ENCODE measurements around the gene FSHR. TPM values are rescaled to one million over a fixed set of nuclear protein-coding genes. Genes with fewer than 3 reads are reported as not detected.

The FSHR gene
- total RNA-seq, 4 donors from 2014 or later, result not detected

DNA sequence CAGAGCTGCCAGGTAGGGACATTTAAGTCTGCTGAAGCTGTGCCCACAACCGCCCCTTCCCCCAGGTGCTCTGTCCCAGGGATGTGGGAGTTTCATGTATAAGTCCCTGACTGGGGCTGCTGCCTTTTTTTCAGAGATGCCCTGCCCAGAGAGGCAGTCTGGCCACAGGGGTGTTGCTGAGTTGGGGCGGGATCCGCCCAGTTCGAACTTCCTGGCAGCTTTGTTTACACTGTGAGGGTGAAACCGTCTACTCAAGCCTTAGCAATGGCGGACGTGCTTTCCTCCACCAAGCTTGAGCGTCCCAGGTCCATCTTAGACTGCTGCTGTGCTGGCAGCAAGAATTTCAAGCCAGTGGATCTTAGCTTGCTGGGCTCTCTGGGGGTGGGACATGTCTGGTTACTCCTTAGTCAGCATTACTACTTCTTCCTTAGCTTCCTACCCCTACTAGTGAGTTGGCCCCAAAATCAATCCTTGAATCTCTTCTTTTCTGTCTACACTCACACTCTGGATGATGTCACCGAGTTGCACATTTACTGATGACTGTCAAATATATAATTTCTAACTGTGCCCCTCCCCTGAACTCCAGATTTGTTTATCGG is 31.8 kb upstream of the FSHR start:
- intact Hi-C loops (cut with DNase I; ENCODE audit: low total_unique reads), result loop anchor here (5.0 kb wide), 1 partner anchor 936 kb away; no protein-coding TSS in a partner anchor
- TF ChIP-seq, protein P1, sequence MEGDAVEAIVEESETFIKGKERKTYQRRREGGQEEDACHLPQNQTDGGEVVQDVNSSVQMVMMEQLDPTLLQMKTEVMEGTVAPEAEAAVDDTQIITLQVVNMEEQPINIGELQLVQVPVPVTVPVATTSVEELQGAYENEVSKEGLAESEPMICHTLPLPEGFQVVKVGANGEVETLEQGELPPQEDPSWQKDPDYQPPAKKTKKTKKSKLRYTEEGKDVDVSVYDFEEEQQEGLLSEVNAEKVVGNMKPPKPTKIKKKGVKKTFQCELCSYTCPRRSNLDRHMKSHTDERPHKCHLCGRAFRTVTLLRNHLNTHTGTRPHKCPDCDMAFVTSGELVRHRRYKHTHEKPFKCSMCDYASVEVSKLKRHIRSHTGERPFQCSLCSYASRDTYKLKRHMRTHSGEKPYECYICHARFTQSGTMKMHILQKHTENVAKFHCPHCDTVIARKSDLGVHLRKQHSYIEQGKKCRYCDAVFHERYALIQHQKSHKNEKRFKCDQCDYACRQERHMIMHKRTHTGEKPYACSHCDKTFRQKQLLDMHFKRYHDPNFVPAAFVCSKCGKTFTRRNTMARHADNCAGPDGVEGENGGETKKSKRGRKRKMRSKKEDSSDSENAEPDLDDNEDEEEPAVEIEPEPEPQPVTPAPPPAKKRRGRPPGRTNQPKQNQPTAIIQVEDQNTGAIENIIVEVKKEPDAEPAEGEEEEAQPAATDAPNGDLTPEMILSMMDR (IDR thresholded peaks at IDR 0.05), result no peak
- no peak for TF ChIP-seq POLR2A (IDR thresholded peaks at IDR 0.05)
- DNase-seq (ENCODE audit: low spot score in 2 of 2), result no peak
- H3K4me3 ChIP-seq (ENCODE audit: low read depth, poor library complexity, severe bottlenecking), result no peak overlapping the region
- WGBS, 2 donors, result 91 to 96% methylated on average over 10 of the region's 10 CpGs

DNA sequence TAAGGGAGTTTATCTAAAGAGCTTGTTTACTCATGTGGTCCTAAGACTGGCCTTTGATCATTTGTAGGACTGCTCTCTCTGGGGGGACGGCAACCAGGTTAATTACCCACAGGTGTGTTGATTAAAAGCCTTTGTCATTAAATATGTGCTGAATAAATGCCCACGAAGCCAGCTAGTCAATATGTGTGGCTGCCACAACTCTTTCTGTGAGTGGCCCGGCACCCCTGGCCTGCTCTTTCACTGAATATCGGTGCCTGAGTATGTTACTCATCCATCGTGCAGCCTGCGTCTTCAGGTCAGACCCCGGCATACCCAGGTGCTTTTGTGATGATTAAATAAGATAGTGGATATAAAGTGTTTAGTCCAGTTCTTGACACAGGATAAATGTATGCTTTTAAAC is 24.3 kb upstream of the FSHR start:
- intact Hi-C loops (cut with DNase I; ENCODE audit: low total_unique reads), result no loop called here
- DNase-seq (ENCODE audit: low spot score in 2 of 2), result no peak
- 74 to 86% methylated on average over 7 of the region's 7 CpGs for WGBS, 2 donors
- no peak for TF ChIP-seq POLR2A (IDR thresholded peaks at IDR 0.05)
- TF ChIP-seq, protein P1 (IDR thresholded peaks at IDR 0.05), result no peak
- no peak overlapping the region for H3K4me3 ChIP-seq (ENCODE audit: low read depth, poor library complexity, severe bottlenecking)

DNA sequence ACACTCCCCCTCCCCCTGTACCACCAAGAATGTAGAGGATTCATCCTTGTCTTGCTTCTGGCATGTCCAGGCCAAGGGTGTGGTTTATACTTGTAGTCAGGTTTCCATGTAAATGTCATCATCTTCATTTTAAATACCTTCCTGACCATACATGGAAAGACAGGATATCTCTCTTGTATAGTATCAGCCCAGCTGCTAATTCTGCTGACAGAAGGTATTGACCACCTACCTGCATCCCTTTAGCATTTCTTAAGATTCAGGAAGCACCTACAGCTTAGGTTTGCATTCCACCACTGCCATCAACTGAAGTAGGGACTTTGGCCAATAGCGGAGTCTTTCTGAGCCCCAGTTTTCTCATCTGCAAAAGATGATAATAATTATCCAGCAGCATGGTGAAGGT is 22.9 kb upstream of the FSHR start:
- DNase-seq (ENCODE audit: low spot score in 2 of 2), result no peak
- intact Hi-C loops (cut with DNase I; ENCODE audit: low total_unique reads), result no loop called here
- H3K4me3 ChIP-seq (ENCODE audit: low read depth, poor library complexity, severe bottlenecking), result no peak overlapping the region
- TF ChIP-seq POLR2A (IDR thresholded peaks at IDR 0.05), result no peak
- TF ChIP-seq, protein P1 (IDR thresholded peaks at IDR 0.05), result no peak
- WGBS, 2 donors, result 100% methylated on average over 1 of the region's 1 CpG

DNA sequence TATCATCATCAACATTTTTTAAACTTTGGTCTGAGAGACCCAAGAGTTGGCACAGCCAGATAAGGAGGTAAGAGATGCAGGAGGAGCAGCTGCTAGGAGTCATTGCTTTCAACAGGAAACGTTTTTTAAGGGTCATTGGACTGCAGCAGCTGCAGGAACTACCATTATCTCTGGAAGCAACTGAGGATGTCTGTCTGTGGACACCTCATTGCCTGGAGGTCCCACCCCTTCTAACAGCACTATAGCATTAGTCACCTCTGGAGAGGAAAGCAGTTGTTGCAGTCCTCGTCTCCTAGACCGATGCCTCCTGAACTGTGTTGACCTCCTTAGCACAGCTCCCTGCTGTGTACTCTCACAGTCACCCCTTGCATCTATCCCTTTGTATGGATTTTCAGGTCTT is 21.5 kb upstream of the FSHR start:
- TF ChIP-seq, protein P1 (IDR thresholded peaks at IDR 0.05), result no peak
- no peak for TF ChIP-seq POLR2A (IDR thresholded peaks at IDR 0.05)
- WGBS, 2 donors, result 64 to 70% methylated on average over 3 of the region's 3 CpGs
- intact Hi-C loops (cut with DNase I; ENCODE audit: low total_unique reads), result no loop called here
- H3K4me3 ChIP-seq (ENCODE audit: low read depth, poor library complexity, severe bottlenecking), result no peak overlapping the region
- DNase-seq (ENCODE audit: low spot score in 2 of 2), result no peak

DNA sequence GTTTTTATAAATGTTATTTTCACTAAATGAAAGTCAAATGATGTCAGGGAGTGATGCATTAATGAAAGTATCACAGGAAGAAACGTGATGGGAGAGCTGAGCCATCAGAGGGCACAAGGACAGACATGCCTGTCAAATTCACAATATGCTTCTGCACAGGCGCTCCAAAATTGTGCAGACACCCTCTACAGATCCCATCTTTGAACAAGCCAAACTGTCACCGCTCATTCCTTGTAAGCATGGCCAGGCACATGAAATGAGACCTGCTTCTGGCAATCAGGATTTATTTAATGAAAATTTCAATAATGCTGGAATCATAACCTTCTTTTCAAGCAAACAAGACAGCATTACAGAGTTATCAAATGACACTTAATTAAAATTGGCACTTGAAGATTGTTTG is 20.4 kb upstream of the FSHR start:
- 44 to 47% methylated on average over 3 of the region's 3 CpGs for WGBS, 2 donors
- no peak overlapping the region for H3K4me3 ChIP-seq (ENCODE audit: low read depth, poor library complexity, severe bottlenecking)
- intact Hi-C loops (cut with DNase I; ENCODE audit: low total_unique reads), result no loop called here
- DNase-seq (ENCODE audit: low spot score in 2 of 2), result no peak
- no peak for TF ChIP-seq POLR2A (IDR thresholded peaks at IDR 0.05)
- TF ChIP-seq, protein P1 (IDR thresholded peaks at IDR 0.05), result no peak

DNA sequence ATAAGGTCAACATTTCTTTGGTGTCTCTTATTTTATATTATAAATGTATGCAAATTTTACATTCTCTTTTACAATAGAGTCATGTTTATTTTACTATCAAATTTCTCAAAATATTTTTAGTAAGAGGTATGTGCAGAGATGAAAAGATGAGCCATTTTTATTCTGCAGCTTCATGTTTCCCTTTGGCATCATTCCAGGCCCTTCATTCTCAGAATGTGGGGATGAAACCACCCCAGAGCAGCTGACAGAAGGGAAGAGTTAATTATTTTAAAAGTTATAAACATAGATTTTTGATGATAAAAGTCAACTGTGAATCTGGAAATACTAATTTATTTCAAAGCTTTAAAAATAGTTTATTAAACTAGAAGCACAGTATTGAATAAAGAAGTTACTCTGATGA is 12.8 kb upstream of the FSHR start:
- intact Hi-C loops (cut with DNase I; ENCODE audit: low total_unique reads), result no loop called here
- H3K4me3 ChIP-seq (ENCODE audit: low read depth, poor library complexity, severe bottlenecking), result no peak overlapping the region
- no peak for DNase-seq (ENCODE audit: low spot score in 2 of 2)
- TF ChIP-seq, protein P1 (IDR thresholded peaks at IDR 0.05), result no peak
- no peak for TF ChIP-seq POLR2A (IDR thresholded peaks at IDR 0.05)

Measured in lower leg skin (tissue), 4 donors.